Stimulated activated CD8-positive, alpha-beta memory T cell treated with anti-CD3 and anti-CD28 coated beads, Interleukin-15, amount 100 ng/mL, for 4 hours (primary cell): Measurements from ENCODE around the gene STAT2.
"Not testable (repeated sequence)": the region's sequence is repeated elsewhere in the genome, so short reads cannot be mapped to it uniquely, and the experiment has no call there.

Experiments
- DNase-seq, 2 donors: peaks; one replicate each; pipeline ENCODE4 v3.0.0-alpha.2; 2020; ENCODE audit warnings: low read depth in 2 of 2

Gene STAT2

DNA sequence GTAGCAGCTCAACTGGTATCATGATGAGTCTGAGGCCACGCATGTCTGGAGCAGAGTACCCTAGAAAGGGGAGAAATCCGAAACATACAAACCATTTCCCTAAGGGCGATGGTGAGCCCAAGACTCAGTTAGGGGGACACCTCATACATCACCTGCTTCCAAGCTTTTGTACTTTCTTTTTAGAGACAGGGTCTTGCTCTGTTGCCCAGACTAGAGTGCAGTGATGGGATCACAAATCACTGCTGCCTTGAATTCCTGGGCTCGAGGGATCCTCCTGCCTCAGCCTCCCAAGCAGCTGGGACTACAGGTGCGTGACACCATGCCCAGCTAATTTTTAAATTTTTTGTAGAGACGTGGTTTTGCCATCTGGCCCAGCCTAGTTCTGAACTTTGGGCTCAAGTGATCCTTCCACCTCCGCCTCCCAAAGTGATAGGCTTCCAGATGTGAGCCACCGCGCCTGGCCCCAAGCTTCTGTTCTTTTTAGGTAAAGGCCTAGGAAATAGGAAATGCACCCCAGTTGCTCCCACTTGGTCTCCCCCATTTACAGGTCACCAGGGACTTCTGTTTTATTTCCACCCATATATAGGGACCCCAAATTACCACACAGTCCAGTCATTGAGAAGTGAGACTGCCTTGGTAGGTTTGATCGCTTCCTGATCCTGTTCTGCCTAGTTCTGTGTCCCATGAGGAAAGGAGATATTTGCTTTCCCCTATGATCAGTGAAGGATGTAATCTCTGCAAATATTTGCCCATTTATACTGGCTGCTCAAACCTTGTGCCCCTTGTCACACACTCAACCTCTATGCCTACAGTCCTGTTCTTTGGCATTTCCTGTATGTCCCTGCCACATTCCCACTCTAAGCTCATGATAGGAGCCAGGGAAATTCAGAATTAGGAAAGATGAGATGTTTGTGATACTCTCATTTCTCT, 2.5 kb upstream of the STAT2 start, which contains the start of gene APOF:
APOF (minus strand) TSS at position 728 of the 930 bp plus-strand sequence; CDS start at position 616, 112 bp downstream.
- DNase-seq = no peak

- no peak for DNase-seq
Observed at GRCh38 chr12:56361487-56362129, 1.7 kb upstream of the STAT2 start.

DNA sequence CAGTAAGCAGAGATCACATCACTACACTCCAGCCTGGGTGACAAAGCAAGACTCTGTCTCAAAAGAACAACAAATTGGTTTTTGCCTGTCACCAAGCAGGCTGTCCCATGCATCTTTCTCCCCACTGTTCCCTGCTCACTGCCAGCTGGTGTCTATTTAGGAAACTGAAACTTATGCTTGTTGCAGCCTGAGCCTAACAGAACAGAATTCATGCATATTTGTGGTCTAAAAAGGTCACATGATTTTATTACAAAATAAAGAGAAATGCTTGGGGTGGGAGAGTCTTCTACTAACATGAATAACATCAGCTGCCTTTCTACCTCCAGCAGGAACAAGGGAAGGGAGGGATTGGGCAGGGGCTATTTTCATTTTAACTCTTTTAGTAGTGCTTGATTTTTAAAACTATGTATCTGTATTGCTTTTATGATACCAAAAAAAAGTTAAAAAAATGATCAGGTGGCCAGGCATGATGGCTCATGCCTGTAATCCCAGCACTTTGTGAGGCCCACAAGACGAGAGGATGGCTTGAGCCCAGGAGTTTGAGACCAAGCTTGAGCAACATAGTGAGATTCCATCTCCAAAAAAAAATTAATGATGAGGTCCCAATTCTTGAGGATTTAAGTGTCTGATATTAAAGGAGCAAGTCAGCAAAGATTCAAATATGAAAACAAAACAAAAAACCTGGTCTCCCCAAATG, 923 bp downstream of the STAT2 start:
- no peak for DNase-seq

DNA sequence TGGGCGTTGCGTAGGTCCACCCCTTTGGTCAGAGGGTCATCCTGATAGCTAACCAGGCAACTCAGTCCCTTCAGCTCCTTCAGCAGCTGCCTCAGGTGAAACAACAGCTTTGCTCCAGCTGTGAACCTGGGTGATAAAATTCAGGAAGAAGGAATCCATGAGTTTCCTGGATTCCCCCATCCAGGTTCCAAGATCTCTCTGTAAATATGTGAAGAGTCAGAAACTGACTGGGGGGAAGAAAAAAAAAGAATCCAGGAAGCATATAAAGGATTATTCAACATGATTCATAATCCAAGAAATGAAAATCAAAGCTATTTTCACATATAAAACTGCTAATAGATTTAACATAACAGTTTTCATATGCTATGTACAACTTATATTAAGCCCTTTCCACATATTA, 8.6 kb downstream of the STAT2 start:
- DNase-seq = no peak

DNA sequence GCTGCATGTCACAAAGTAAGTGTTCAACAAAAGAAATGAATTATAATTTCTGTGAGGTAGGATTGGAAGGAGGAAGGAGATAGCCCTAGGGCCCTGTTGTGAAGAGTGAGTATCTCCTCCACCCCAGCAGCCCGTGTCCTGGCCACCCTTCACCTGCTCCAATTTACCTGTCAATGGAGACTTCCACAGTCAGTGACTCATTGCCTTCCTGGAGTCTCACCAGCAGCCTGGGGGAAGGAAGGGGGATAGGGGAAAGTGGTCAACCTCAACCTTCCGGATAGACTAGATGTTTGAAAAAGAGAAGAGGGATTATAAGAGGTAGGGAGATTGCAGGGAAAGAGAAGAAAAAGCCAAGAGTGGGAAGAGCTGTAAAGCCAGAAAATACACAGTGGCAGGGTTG, 9.2 kb downstream of the STAT2 start:
- no peak for DNase-seq

DNA sequence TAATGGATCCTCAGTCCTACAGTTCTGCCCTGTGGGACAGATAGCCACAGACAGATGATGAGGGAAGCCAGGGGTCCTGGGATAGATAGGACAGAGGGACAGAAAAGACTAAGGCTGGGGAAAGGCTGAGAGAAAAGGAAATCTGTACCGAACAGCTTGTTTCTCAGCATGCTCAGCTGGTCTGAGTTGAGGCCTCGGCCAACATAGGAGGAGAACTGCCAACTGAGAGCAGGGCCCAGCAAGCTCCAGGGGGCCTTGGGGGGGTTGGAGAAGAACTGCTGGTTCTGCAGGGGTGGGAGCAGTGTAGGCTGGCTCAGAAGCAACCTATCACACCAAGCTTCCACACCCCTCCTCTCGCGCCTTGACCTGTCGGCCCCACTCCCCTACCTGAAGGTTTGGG, 11.1 kb downstream of the STAT2 start:
- no peak for DNase-seq

DNA sequence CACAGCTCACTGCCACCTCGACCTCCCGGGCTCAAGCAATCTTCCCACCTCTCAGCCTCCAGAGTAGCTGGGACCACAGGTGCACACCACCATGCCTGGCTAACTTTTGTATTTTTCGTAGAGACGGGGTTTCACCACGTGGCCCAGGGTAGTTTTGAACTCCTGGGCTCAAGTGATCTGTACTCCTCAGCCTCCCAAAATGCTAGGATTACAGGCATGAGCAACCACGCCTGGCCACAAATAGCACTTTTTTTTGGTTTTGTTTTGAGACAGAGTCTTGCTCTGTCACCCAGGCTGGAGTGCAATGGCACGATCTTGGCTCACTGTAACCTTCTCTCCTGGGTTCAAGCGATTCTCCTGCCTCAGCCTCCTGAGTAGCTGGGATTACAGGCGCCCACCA, 12.7 kb downstream of the STAT2 start:
- not testable (repeated sequence) for DNase-seq

DNA sequence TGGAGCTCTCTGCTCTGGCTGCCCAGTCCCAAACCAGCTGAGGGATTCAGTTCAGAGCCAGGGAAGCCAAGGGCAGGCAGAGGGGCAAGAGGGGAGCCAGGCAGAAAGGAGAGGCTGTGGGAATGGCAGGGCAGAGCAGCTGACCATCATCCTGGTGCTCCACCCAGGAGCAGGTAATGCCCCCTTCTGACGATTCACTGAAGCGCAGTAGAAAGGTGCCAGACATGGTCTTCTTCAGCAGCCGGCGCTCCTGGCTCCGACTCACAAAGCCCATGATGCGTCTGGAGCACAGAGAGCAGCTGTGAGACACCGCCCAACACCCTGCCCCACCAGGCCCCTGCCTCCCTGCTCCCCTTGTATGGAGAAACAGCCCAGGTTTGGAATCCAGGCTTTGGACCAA, 13.2 kb downstream of the STAT2 start:
- DNase-seq = no peak

DNA sequence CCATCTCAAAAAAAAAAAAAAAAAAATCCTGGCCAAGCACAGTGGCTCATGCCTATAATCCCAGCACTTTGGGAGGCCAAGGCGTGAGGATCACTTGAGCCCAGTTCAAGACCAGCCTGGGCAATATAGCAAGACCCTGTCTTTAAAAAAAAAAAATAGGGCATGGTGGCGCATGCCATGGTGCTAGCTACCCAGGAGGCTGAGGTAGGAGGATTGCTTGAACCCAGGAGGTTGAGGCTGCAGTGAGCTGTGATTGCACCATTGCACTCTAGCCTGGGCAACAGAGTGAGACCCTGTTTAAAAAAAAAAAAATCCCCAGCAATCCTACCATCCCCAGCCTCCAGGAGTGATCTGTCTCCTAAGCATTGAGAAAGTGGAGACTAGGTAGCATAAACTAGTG, 17.6 kb downstream of the STAT2 start:
- not testable (repeated sequence) for DNase-seq

- DNase-seq = no peak
Observed at GRCh38 chr12:56341616-56342015, 18.3 kb downstream of the STAT2 start.

- DNase-seq = no peak
Observed at GRCh38 chr12:56339158-56339422, 20.8 kb downstream of the STAT2 start.

DNA sequence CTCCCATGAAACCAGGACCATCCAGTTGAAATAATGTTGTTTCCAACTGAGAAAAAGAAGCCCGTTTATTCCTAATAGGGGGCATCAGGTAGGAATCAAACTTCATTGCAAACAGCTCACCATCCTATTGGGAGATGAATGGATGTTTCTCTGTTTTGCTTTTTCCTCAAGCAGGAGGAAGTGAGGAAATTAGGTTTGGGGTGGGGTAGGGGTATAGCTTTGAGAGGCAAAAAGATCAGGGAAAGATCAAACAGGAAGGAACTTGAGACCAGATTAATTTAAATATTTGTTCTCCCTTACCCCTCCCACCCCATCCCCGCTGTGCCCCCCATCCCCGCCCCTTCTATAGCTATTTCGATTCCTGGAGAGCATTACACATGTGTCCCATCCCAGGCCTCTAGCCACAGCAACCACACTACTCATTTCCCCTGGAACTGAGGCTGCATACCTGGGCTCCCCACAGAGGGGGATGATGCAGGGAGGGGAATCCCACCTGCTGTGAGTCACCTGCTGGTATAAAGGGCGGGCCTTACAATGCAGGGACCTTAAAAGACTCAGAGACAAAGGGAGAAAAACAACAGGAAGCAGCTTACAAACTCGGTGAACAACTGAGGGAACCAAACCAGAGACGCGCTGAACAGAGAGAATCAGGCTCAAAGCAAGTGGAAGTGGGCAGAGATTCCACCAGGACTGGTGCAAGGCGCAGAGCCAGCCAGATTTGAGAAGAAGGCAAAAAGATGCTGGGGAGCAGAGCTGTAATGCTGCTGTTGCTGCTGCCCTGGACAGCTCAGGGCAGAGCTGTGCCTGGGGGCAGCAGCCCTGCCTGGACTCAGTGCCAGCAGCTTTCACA, 21.4 kb downstream of the STAT2 start, which contains the start of gene IL23A:
IL23A (plus strand) TSS at position 577 of the 850 bp plus-strand sequence; CDS start at position 738, 161 bp downstream.
- peak; percentile 67 to 88 for DNase-seq

GRCh38 chr12:56337753-56338251, 22.1 kb downstream of the STAT2 start:
- DNase-seq = no peak

GRCh38 chr12:56336361-56337167, 23.3 kb downstream of the STAT2 start:
- no peak for DNase-seq

GRCh38 chr12:56335527-56335926, 24.4 kb downstream of the STAT2 start:
- not testable (repeated sequence) for DNase-seq

DNA sequence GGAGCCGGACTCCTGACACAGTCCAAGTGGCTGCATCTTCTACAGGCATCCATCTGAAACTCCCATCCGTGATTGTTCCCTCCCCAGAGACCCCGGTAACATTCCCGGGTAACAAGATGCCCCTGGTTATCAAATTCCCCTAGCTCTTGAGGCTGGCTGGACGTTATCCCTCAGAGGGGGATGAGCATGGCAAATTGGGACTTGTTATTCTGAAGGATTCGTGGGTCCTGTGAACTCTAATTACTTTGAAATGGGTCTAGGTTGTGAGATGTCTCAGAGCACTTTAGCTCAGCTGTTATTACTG, 25.5 kb downstream of the STAT2 start:
- no peak for DNase-seq

- DNase-seq = peak; percentile 86 to 92
Observed at GRCh38 chr12:56333679-56334489, 26.0 kb downstream of the STAT2 start, which contains the start of gene PAN2. TSS of gene PAN2 (minus strand) at chr12:56334000. CDS start at chr12:56333094, 906 bp downstream.

DNA sequence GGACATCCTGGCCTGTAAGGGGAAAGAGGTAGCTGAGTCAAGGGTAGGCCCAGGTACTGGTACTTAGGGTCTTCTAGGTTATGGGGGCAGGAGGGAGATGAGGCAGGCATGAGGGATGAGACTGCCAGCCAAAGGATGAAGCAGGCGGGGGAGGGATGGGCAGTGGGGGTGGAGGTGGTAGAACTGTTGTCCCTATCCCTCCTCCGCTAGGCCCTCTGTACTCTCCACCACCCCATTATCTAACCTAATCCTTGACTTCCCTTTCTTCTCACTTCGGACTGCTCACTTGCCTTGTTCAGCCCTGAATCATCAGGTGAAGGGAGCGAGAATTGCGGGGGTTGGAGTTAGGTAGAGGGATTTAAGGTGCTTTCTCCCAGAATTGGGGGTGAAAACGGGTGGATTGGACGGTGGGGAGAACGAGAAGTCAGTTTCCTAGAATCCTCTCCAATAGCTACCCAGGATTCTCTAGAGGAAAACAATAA, 26.7 kb downstream of the STAT2 start:
- DNase-seq = no peak

DNA sequence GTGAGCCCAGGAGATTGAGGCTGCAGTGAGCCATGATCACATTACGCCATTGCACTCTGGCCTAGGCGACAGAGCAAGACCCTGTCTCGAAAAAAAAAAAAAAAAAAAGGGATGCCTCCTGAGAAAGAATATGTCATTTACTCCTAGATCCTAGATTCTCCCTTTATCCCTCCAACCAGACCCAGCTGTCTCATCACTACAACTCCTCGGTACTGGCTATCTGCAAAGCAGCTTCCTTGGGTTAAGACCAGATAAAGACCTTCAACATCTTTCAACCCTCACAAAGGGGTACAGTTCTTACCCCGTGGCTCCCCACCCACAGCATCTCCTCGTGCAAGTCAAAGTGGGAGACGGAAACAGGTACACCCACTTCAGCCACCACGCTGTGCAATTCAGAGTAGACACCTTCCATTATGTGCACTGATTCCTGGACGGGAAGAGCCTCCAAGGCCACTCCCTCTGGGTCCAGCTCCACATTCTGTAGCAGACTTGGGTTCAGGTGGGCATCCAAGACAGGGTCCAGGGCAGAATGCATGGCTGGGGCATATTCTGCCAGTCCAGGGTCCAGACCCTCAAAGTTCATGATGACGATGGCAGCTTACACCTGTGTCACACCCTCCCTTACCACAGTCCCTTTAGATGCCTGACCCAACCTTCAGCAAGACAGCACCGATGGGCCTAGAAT, 27.3 kb downstream of the STAT2 start:
- no peak for DNase-seq
